Left lung (tissue), 10 donors: Measurements from ENCODE around the gene CHD1L. TPM values are rescaled to one million over a fixed set of nuclear protein-coding genes. Genes with fewer than 3 reads are reported as not detected.
"Not testable (repeated sequence)": the region's sequence is repeated elsewhere in the genome, so short reads cannot be mapped to it uniquely, and the experiment has no call there.

Source experiments
- ATAC-seq: fragments of 200-7000 bp; cut with Tn5 transposase; one replicate; pipeline ENCODE4 v1.9.1; 2020; ENCODE audit warnings: moderate library complexity
- DNase-seq, 4 donors: peaks; one replicate each; pipeline ENCODE4 v3.0.0-alpha.2; 2013 to 2020
- H3K27ac ChIP-seq, 2 donors: fragments of 200-600 bp; sonication (generic) in 1 of 2; one replicate each; pipeline versions ENCODE4 v1.5.0 to v1.8.0; 2020 to 2021
- H3K27me3 ChIP-seq, 2 donors: fragments of 200-600 bp; sonication (generic) in 1 of 2; one replicate each; pipeline versions ENCODE4 v1.5.0 to v1.8.0; 2020 to 2021
- H3K36me3 ChIP-seq, 2 donors: fragments of 200-600 bp; sonication (generic) in 1 of 2; one replicate each; pipeline versions ENCODE4 v1.5.0 to v1.8.0; 2020 to 2021
- H3K4me1 ChIP-seq, 2 donors: fragments of 200-600 bp; one replicate each; pipeline ENCODE4 v1.8.0; 2021
- H3K4me3 ChIP-seq, 2 donors: fragments of 200-600 bp; sonication (generic) in 1 of 2; one replicate each; pipeline versions ENCODE4 v1.5.0 to v1.8.0; 2020 to 2021; ENCODE audit warnings: mild to moderate bottlenecking in 1 of 2
- H3K9me3 ChIP-seq, 2 donors: fragments of 200-600 bp; sonication (generic) in 1 of 2; one replicate each; pipeline versions ENCODE4 v1.5.0 to v1.8.0; 2020 to 2021
- CTCF ChIP-seq, 2 donors: fragments of 200-600 bp; sonication (generic) in 1 of 2; IDR thresholded peaks; one replicate each; pipeline versions ENCODE4 v1.5.0 to v1.8.0; 2021; ENCODE audit warnings: antibody characterized with exemption in 2 of 2
- intact Hi-C, 2 donors: fragments of 100-400 bp; cut with DNase I; formaldehyde crosslinking; loops; one replicate each; pipeline versions ENCODE4 v1.11.2 to v1.14.2; 2022
- polyA plus RNA-seq, 6 donors: library from polyadenylated mRNA; unstranded; fragments of 120-200 nt; gene quantifications; one replicate each; pipeline ENCODE4 v1.2.1, GENCODE V29; 2013; ENCODE audit not compliant: insufficient read length in 6 of 6
- total RNA-seq, 2 donors: library from RNA; stranded (reverse); fragmentation: NEBNext Ultra II Directional; extraction: Animal tissue kit (Norgen Biotek cat#: 25700); gene quantifications; one replicate each; pipeline ENCODE4 v1.2.1, GENCODE V29; 2021
- donor health status: DM: no; HTN: yes; CAD: no.
- donor health status: DM: no; HTN: no; CAD: no.

The CHD1L gene
- total and polyA plus RNA-seq, 8 donors, result 36.2 to 72.0 (median 60.7) TPM

- Histone ChIP-seq H3K27me3 (no peaks in the 10 kb centered on the region), H3K27ac (no peak overlapping the region), H3K9me3 (peaks cover 0 to 8% of the 10 kb centered on the region in 2 donors), H3K36me3 (no peaks in the 10 kb centered on the region), H3K4me3 (no peak overlapping the region), H3K4me1 (peaks cover 8 to 22% of the 10 kb centered on the region in 2 donors)
- intact Hi-C loops, result no loop called here
- ATAC-seq (no peak), DNase-seq (no peak)
- TF ChIP-seq CTCF (IDR thresholded peaks at IDR 0.05), result no peak
Observed at GRCh38 chr1:147238925-147239820, 3.3 kb upstream of the CHD1L start.

GRCh38 chr1:147240131-147240721 is 2.3 kb upstream of the CHD1L start:
- not testable (repeated sequence) for H3K4me3 ChIP-seq, H3K27me3 ChIP-seq, H3K36me3 ChIP-seq, DNase-seq, H3K9me3 ChIP-seq, ATAC-seq
- intact Hi-C loops, result loop anchor here in 1 of 2 donors (5.0 kb wide), 1 partner anchor 68 kb away; the partner anchor contains the start of gene PRKAB2
- peaks cover 8 to 31% of the 10 kb centered on the region in 2 donors for H3K4me1 ChIP-seq
- H3K27ac ChIP-seq, result peak overlapping the region in 1 of 2 donors; percentile 30

- Histone ChIP-seq H3K9me3 (no peaks in the 10 kb centered on the region), H3K4me1 (peaks cover 8 to 47% of the 10 kb centered on the region in 2 donors), H3K36me3 (no peaks in the 10 kb centered on the region), H3K4me3 (peak overlapping the region; percentile 85 to 94), H3K27ac (peak overlapping the region; percentile 90 to 93), H3K27me3 (no peaks in the 10 kb centered on the region)
- DNase-seq (no peak), ATAC-seq (no peak)
- no peak for TF ChIP-seq CTCF (IDR thresholded peaks at IDR 0.05)
- intact Hi-C loops, result loop anchor here in 1 of 2 donors (5.0 kb wide), 1 partner anchor 70 kb away; the partner anchor contains the start of gene PRKAB2
Observed at GRCh38 chr1:147241934-147242448, 493 bp upstream of the CHD1L start.

GRCh38 chr1:147243228-147243685 is 773 bp downstream of the CHD1L start:
- Histone ChIP-seq H3K4me1 (peaks cover 8 to 58% of the 10 kb centered on the region in 2 donors), H3K36me3 (no peaks in the 10 kb centered on the region), H3K27ac (peak overlapping the region; percentile 90 to 93), H3K9me3 (no peaks in the 10 kb centered on the region), H3K4me3 (peak overlapping the region; percentile 85 to 94), H3K27me3 (no peaks in the 10 kb centered on the region)
- peak in 1 of 2 donors; percentile 1 for TF ChIP-seq CTCF (IDR thresholded peaks at IDR 0.05)
- peak in 3 of 4 donors; percentile 44 to 85 (median 51) for DNase-seq
- intact Hi-C loops, result loop anchor here in 1 of 2 donors (5.0 kb wide), 1 partner anchor 71 kb away; the partner anchor contains the start of gene PRKAB2
- ATAC-seq, result peak; percentile 12

- TF ChIP-seq CTCF (IDR thresholded peaks at IDR 0.05), result no peak
- Histone ChIP-seq H3K4me1 (peaks cover 8 to 58% of the 10 kb centered on the region in 2 donors), H3K27ac (peak overlapping the region in 1 of 2 donors; percentile 93), H3K36me3 (no peaks in the 10 kb centered on the region), H3K9me3 (no peaks in the 10 kb centered on the region), H3K27me3 (no peaks in the 10 kb centered on the region), H3K4me3 (peak overlapping the region; percentile 85 to 94)
- ATAC-seq (no peak), DNase-seq (no peak)
- intact Hi-C loops, result loop anchor here in 1 of 2 donors (5.0 kb wide), 1 partner anchor 72 kb away; the partner anchor contains the start of gene PRKAB2
Observed at GRCh38 chr1:147243841-147244240, 1.4 kb downstream of the CHD1L start.
